Thoracic aorta endothelial cell (primary cell): Measurements from ENCODE around the gene GCSAM. TPM values are rescaled to one million over a fixed set of nuclear protein-coding genes. Genes with fewer than 3 reads are reported as not detected.

Source experiments
- small RNA-seq: library from RNA; depleted of rRNA; stranded (forward); fragments of <200 nt; gene quantifications from one replicate; pipeline ENCODE3, GENCODE V24; 2012
- total RNA-seq: library from RNA; depleted of rRNA; stranded (reverse); fragments of >200 nt; gene quantifications from 2 replicates; pipeline ENCODE4 v1.2.3, GENCODE V29; 2012

The GCSAM gene
- not detected in 2 replicates for total RNA-seq

GRCh38 chr3:112132975-112133448, at the start of gene GCSAM:
TSS of gene GCSAM (minus strand) at chr3:112133248. CDS start at chr3:112133120, 128 bp downstream.

GRCh38 chr3:112086076-112086854, 46.8 kb downstream of the GCSAM start, which contains the start of gene C3orf52:
TSS of gene C3orf52 (plus strand) at chr3:112086389. CDS start at chr3:112086408, 19 bp downstream.

Small RNA genes within 50 kb of the gene (small RNA-seq; reads per million reads assigned to genes)
- gene MIR567 = not detected

Other genes with a start within 250 kb of the GCSAM start
- 37.5 and 48.2 TPM in 2 replicates for gene ABHD10, start 154.2 kb downstream of the GCSAM start, total RNA-seq
- 0.40 TPM in 1 of 2 replicates, not detected in the other for gene TAGLN3, start 134.3 kb downstream of the GCSAM start, total RNA-seq
- gene TMPRSS7, start 98.5 kb downstream of the GCSAM start, total RNA-seq = not detected in 2 replicates
- gene C3orf52, start 46.9 kb downstream of the GCSAM start, total RNA-seq = 8.0 and 9.5 TPM in 2 replicates
- gene SLC9C1, start 161.0 kb upstream of the GCSAM start, total RNA-seq = 0.57 TPM in 1 of 2 replicates, not detected in the other
- 2.9 and 4.9 TPM in 2 replicates for gene CD200, start 199.9 kb upstream of the GCSAM start, total RNA-seq